ENCODE measurements around the gene MAST4.

Gene MAST4

DNA sequence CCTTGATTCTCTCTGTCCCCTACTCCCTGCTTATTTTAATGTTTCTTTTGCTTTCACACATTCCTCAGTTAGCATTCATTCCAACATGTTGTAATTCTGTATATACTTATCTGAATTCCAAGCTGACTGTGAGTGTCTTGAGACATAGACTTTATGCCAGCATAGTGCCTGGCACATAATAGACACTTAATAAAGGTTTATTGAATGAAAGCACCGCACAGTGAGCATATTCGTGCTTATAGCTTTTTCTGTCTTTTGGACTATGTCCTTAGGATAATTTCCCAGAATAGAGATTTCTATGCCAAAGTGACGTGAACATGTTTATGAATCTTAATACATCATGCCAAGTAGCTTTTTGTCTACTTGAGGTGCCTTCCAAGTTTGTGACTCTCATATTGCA is 425.8 kb downstream of the MAST4 start:
- TF ChIP-seq, protein P1, sequence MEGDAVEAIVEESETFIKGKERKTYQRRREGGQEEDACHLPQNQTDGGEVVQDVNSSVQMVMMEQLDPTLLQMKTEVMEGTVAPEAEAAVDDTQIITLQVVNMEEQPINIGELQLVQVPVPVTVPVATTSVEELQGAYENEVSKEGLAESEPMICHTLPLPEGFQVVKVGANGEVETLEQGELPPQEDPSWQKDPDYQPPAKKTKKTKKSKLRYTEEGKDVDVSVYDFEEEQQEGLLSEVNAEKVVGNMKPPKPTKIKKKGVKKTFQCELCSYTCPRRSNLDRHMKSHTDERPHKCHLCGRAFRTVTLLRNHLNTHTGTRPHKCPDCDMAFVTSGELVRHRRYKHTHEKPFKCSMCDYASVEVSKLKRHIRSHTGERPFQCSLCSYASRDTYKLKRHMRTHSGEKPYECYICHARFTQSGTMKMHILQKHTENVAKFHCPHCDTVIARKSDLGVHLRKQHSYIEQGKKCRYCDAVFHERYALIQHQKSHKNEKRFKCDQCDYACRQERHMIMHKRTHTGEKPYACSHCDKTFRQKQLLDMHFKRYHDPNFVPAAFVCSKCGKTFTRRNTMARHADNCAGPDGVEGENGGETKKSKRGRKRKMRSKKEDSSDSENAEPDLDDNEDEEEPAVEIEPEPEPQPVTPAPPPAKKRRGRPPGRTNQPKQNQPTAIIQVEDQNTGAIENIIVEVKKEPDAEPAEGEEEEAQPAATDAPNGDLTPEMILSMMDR (conservative IDR thresholded peaks at IDR 0.05) = no peak
- H3K27ac ChIP-seq = no peak overlapping the region

DNA sequence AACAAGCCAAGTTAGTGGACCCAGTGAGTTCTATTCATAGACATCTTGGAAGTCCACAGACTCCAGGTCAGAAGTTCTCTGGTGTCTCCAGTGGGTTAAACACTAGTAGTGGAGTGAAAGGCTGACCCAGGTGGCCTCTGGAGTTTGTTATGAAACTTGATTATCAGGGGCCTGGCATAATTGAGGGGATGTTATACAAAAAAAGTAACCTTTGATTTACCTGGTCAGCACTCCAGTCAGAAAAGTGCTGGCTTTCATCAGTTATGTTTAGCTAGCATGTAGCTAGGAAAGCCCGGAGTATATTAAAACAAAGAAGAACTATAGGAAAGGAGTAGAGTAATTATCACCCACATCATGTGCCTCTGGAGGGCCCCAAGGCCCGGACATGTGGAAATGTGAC is 429.3 kb downstream of the MAST4 start:
- no peak overlapping the region for H3K27ac ChIP-seq
- TF ChIP-seq, protein P1 (conservative IDR thresholded peaks at IDR 0.05) = no peak

DNA sequence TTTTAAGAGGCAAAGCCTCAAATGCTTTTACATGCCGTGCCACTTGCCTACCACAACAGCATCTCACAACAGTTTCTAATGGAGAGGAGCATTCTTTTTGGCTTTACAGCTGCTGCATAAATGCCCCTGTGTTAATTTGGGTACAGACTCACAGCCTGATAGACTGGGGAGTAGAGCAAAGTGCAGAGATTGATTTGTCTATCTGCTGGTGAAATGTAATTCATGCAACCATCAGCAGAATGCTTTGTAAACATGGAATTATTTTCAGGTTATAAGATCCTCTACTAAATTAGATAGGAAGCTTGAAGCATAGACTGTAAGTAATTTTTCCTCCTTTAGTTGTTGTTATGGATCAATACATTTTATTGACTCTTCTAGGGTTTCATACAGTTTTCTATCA is 430.1 kb downstream of the MAST4 start:
- TF ChIP-seq, protein P1 (conservative IDR thresholded peaks at IDR 0.05) = no peak

DNA sequence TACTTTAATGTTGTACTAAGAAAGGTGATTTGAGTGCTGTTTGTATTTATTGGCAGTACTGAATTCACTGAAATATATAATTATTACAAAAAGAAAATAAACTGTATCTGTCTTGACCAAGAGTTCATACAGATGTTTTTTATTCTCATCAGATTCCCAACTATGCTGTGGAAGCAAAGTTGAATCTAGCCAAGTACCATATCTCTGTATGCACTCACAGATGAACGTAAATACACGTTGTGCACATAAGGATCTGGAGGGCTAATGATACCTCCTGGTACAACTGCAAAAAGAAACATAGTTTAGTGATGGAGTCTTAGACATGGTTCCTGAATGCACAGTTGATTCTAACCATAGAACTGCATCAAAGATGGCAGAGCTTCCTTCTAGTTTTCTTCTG is 431.0 kb downstream of the MAST4 start:
- TF ChIP-seq, protein P1 (conservative IDR thresholded peaks at IDR 0.05) = no peak
- no peak overlapping the region for H3K27ac ChIP-seq

More for the DNA sequence above, 430.1 kb downstream of the MAST4 start:
- H3K27ac ChIP-seq = no peak overlapping the region

DNA sequence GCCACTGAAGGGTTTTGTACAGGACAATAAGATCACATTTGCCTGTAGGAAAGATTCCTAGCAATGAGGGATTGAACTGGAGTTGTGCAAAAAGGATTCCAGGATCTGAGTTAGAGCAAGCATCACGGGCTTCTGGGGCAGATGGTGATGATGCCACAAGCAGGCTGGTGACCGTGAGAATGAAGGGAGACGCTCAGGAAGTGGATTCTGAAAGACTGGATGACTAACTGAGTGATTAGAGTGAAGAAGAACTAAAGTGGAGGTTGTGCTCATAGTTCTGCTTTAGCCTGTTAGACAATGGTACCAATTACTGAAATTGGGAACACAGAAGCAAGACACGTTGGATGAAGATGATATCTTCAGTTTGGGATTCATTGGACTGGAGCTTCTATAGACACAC is 432.2 kb downstream of the MAST4 start:
- TF ChIP-seq, protein P1 (conservative IDR thresholded peaks at IDR 0.05) = no peak
- no peak overlapping the region for H3K27ac ChIP-seq

DNA sequence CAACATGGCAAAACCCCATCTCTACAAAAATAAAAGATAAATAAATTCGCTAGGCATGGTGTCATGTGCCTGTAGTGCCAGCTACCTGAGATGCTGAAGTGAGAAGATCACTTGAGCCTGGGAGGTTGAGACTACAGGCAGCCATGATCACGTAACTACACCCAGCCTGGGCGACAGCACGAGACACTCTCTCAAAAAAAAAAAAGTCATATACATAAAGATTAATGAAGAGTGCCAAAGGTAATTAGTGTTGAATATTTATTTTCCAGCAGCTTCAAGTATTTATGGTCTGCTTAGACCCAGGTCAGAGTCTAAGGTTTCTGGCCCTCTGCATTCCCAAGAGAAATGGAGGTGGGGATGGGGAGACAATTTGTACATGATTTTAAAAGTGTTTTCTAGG is 432.7 kb downstream of the MAST4 start:
- TF ChIP-seq, protein P1 (conservative IDR thresholded peaks at IDR 0.05) = no peak
- H3K27ac ChIP-seq = no peak overlapping the region

DNA sequence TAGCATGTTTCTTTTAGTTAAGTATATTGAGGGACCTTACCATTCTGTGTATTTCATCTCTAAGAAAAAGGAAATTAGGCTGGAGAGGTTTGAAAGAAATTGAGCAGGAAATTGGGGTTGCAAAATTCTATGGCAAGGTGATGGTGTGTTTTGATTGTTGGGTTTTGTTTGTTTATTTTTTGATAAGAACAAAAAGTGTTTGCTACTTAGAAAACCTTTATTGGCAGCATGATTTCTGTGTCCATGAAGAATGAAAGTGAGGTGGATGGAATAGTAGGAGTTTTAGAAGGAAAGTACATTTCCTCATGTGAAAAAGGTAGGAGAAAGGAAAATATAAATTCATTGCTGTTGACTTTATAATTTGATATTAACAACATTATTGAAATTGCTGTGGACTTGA is 433.3 kb downstream of the MAST4 start:
- no peak overlapping the region for H3K27ac ChIP-seq
- TF ChIP-seq, protein P1 (conservative IDR thresholded peaks at IDR 0.05) = no peak
